Measurements from ENCODE around the gene MAP6D1.

The MAP6D1 gene

DNA sequence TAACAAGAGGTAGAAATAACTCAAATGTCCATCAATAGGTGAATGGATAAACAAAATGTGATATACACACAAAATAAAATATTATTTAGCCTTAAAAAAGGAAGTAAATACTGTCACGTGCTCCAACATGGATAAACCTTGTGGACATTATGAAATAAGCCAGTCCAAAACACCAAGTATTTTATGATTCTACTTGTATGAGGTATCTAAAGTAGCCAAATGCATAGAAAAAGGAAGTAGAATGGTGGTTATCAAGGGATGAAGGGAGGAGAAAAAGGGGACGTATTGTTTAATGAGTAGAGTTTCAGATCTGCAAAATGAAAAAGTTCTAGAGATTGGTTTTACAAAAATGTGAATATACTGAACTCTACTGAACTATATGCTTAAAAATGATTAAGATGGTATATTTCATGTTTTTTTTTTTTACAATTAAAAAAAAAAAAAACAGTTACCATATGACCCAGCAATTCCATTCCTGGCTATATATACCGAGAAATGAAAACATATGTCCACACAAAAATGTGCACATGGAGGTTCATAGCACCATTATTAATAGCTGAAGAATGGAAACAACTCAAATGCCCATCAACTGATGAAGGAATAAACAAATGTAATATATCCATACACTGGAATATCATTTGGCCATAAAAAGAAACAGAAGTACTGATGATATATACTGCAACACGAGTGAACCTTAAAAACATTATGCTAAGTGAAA lies 29.1 kb upstream of the MAP6D1 start:
- no peak overlapping the region for H3K4me2 ChIP-seq (ENCODE audit: insufficient read depth, low read length)
- ATAC-seq (ENCODE audit: insufficient read depth, low read depth), result no peak
- no peaks in the 10 kb centered on the region for H4K20me1 ChIP-seq (ENCODE audit: insufficient read depth, low read length)
- no peaks in the 10 kb centered on the region for H3K4me1 ChIP-seq (ENCODE audit: insufficient read depth, low read length)
- no peak overlapping the region for H3K4me3 ChIP-seq (ENCODE audit: low read depth in 1 of 2, low read length in 2 of 2)
- no peaks in the 10 kb centered on the region for H3K79me2 ChIP-seq (ENCODE audit: insufficient read depth, low read length)
- DNase-seq, result no peak
- no peak overlapping the region for H3K27ac ChIP-seq (ENCODE audit: low read length)
- no peaks in the 10 kb centered on the region for H3K9me3 ChIP-seq (ENCODE audit: insufficient read depth, low read length, severe bottlenecking)
- H3K27me3 ChIP-seq (ENCODE audit: insufficient read depth, low read length, poor library complexity), result no peaks in the 10 kb centered on the region
- no peak overlapping the region for H3K9ac ChIP-seq (ENCODE audit: low read depth, low read length)
- H3K36me3 ChIP-seq (ENCODE audit: insufficient read depth, low read length), result peaks cover 54% of the 10 kb centered on the region
- TF ChIP-seq, protein P1, sequence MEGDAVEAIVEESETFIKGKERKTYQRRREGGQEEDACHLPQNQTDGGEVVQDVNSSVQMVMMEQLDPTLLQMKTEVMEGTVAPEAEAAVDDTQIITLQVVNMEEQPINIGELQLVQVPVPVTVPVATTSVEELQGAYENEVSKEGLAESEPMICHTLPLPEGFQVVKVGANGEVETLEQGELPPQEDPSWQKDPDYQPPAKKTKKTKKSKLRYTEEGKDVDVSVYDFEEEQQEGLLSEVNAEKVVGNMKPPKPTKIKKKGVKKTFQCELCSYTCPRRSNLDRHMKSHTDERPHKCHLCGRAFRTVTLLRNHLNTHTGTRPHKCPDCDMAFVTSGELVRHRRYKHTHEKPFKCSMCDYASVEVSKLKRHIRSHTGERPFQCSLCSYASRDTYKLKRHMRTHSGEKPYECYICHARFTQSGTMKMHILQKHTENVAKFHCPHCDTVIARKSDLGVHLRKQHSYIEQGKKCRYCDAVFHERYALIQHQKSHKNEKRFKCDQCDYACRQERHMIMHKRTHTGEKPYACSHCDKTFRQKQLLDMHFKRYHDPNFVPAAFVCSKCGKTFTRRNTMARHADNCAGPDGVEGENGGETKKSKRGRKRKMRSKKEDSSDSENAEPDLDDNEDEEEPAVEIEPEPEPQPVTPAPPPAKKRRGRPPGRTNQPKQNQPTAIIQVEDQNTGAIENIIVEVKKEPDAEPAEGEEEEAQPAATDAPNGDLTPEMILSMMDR (IDR thresholded peaks at IDR 0.05; ENCODE audit: borderline replicate concordance, extremely low read depth, low read length, poor library complexity, severe bottlenecking), result no peak
- TF ChIP-seq EZH2 (IDR thresholded peaks at IDR 0.05; ENCODE audit: borderline replicate concordance, low read depth, low read length, severe bottlenecking), result no peak
- no peak overlapping the region for H2AFZ ChIP-seq (ENCODE audit: low read depth, low read length)

DNA sequence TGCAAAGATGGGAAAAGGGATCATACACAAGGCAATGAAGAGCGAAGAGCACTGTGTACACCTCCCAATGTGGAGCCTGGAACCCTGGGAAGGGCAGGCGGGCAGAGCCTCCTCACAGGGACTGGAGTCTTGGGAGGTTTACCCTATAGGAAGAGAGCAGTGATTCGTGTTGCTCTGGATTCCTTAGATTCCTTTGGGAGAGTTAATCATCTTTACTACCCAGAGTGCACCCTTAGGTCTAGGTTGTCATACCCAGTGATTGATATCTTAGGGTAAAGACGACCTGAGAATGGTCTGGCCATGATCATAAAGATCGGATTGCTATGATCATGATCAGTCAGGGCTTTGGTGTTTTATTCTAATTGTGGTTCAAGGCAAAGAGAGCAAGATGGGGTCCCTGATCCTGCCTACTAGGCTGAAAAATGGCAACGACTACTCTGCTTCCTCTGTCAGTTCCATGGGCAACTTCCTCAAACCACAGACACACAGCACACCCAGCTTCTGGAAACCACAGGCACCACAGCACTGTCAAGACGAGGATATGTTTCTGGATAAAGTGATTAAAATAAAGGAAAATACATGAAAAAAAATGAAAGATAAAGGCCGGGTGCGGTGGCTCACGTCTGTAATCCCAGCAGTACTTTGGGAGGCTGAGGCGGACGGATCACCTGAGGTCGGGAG lies 20.4 kb upstream of the MAP6D1 start:
- Histone ChIP-seq H3K4me2 (ENCODE audit: insufficient read depth, low read length) (no peak overlapping the region), H3K9ac (ENCODE audit: low read depth, low read length) (no peak overlapping the region), H3K9me3 (ENCODE audit: insufficient read depth, low read length, severe bottlenecking) (no peaks in the 10 kb centered on the region), H3K4me3 (ENCODE audit: low read depth in 1 of 2, low read length in 2 of 2) (no peak overlapping the region), H3K4me1 (ENCODE audit: insufficient read depth, low read length) (no peaks in the 10 kb centered on the region), H4K20me1 (ENCODE audit: insufficient read depth, low read length) (no peaks in the 10 kb centered on the region), H2AFZ (ENCODE audit: low read depth, low read length) (no peak overlapping the region), H3K79me2 (ENCODE audit: insufficient read depth, low read length) (no peaks in the 10 kb centered on the region), H3K36me3 (ENCODE audit: insufficient read depth, low read length) (peaks cover 73% of the 10 kb centered on the region), H3K27ac (ENCODE audit: low read length) (no peak overlapping the region), H3K27me3 (ENCODE audit: insufficient read depth, low read length, poor library complexity) (no peaks in the 10 kb centered on the region)
- ATAC-seq (ENCODE audit: insufficient read depth, low read depth), result no peak
- TF ChIP-seq, protein P1 (IDR thresholded peaks at IDR 0.05; ENCODE audit: borderline replicate concordance, extremely low read depth, low read length, poor library complexity, severe bottlenecking), result no peak
- no peak for TF ChIP-seq EZH2 (IDR thresholded peaks at IDR 0.05; ENCODE audit: borderline replicate concordance, low read depth, low read length, severe bottlenecking)
- no peak for DNase-seq

DNA sequence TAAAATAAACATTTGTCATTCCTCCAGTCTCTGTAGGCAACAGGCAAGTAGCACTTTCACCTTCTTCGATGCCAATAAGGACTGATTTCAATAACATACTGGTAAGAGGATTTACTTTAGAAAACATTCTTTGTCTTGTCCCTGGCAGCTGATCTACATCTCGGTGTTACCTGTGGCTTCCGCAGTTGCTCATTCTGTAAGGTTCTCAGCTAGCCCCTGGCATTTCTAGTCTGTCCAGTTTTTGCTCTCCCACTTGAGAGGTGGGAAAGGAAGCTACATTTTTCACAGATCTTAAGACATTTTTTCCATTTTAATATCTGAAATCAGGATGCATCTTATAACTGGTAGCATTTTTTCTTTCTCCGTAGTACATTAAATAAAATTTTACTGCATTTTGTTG lies 19.7 kb upstream of the MAP6D1 start:
- H3K36me3 ChIP-seq (ENCODE audit: insufficient read depth, low read length), result peaks cover 71% of the 10 kb centered on the region
- H4K20me1 ChIP-seq (ENCODE audit: insufficient read depth, low read length), result no peaks in the 10 kb centered on the region
- TF ChIP-seq, protein P1 (IDR thresholded peaks at IDR 0.05; ENCODE audit: borderline replicate concordance, extremely low read depth, low read length, poor library complexity, severe bottlenecking), result no peak
- TF ChIP-seq EZH2 (IDR thresholded peaks at IDR 0.05; ENCODE audit: borderline replicate concordance, low read depth, low read length, severe bottlenecking), result no peak
- ATAC-seq (ENCODE audit: insufficient read depth, low read depth), result no peak
- no peak overlapping the region for H3K4me2 ChIP-seq (ENCODE audit: insufficient read depth, low read length)
- no peak overlapping the region for H3K27ac ChIP-seq (ENCODE audit: low read length)
- H3K9ac ChIP-seq (ENCODE audit: low read depth, low read length), result no peak overlapping the region
- no peak for DNase-seq
- H3K4me3 ChIP-seq (ENCODE audit: low read depth in 1 of 2, low read length in 2 of 2), result no peak overlapping the region
- H3K4me1 ChIP-seq (ENCODE audit: insufficient read depth, low read length), result no peaks in the 10 kb centered on the region
- no peaks in the 10 kb centered on the region for H3K9me3 ChIP-seq (ENCODE audit: insufficient read depth, low read length, severe bottlenecking)
- H3K27me3 ChIP-seq (ENCODE audit: insufficient read depth, low read length, poor library complexity), result no peaks in the 10 kb centered on the region
- H3K79me2 ChIP-seq (ENCODE audit: insufficient read depth, low read length), result no peaks in the 10 kb centered on the region
- H2AFZ ChIP-seq (ENCODE audit: low read depth, low read length), result no peak overlapping the region

Data from DND-41 (cell line).